GM19438 (cell line): Measurements from ENCODE around the gene WASHC2A.
"Not testable (repeated sequence)": the region's sequence is repeated elsewhere in the genome, so short reads cannot be mapped to it uniquely, and the experiment has no call there.

Experiments
- ATAC-seq: cut with Tn5 transposase; IDR thresholded peaks from one replicate; pipeline ENCODE4 v1.9.1; 2021; ENCODE audit warnings: low read depth; ENCODE audit not compliant: unreplicated experiment

Gene WASHC2A

DNA sequence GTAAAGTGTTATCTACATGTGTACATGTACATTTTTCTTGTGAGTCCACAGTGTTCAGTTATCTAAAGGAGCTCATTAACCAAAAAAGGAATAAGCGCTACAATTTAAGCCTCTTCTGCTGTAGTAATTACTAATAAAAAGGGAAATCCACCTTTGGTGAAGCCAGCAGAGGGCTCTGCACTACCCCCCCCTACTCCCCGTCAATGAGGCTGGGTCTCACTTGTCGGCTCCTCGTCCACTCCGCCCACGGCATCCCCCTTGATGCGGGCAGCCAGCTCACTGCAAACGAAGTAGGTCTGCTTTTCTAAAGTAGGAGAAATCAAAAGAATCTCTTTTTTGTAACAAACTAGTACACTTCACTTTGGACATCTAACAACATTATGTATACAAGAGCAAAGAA lies 4.7 kb upstream of the WASHC2A start:
- ATAC-seq: no peak

GRCh38 chr10:50068352-50068659 lies 552 bp downstream of the WASHC2A start:
- ATAC-seq: not testable (repeated sequence)

DNA sequence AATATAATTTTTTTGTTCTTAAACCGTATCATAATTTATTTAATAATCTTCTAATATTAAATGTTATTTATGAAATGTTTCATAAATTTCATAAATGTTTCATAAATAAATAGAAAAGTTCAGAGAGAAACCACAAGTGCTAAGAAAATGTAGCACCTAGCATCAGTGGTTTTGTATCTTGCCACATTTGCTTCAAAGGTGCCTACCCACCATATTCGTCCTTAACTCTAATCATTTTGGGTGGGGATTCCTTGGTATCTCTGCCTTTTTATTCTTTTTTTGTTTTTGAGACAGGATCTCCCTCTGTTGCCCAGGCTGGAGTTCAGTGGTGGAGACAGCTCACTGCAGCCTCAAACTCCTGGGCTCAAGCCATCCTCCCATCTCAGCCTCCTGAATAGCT lies 7.4 kb downstream of the WASHC2A start:
- not testable (repeated sequence) for ATAC-seq

GRCh38 chr10:50075544-50075943 lies 7.8 kb downstream of the WASHC2A start:
- not testable (repeated sequence) for ATAC-seq

DNA sequence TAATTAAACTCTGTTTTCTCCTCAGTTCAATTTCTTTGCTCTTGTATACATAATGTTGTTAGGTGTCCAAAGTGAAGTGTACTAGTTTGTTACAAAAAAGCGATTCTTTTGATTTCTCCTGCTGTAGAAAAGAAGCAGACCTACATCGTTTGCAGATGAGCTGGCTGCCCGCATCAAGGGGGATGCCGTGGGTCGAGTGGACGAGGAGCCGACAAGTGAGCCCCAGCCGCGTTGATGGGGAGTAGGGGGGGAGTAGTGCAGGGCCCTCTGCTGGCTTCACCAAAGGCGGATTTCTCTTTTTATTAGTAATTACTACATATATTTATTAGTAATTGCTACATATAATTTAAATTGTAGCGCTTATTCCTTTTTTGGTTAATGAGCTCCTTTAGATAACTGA lies 23.6 kb downstream of the WASHC2A start:
- not testable (repeated sequence) for ATAC-seq

GRCh38 chr10:50092928-50093327 lies 25.2 kb downstream of the WASHC2A start:
- not testable (repeated sequence) for ATAC-seq

DNA sequence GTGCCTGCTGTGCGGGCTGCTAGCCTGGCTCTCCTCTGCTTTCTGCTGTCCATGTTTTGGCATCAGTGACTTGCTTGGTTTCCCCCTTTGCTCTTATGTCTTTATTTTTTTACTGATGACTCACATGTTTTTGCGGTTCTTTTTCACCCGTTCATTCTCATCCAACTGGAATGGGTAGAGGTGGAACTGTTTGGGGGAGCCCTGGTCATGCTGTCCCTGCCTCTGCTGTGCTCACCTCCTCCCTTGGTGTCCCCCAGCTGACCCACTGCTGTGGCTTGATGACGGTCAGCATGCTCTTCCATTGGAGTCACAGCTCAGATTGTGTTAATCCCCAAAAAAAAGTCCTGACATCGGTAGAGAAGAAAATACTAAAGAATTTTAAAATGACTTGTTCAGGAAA lies 26.9 kb downstream of the WASHC2A start:
- not testable (repeated sequence) for ATAC-seq

- ATAC-seq: not testable (repeated sequence)
These were observed 27.6 kb downstream of the WASHC2A start for GRCh38 chr10:50095402-50095801.

GRCh38 chr10:50096722-50097121 lies 29.0 kb downstream of the WASHC2A start:
- not testable (repeated sequence) for ATAC-seq

DNA sequence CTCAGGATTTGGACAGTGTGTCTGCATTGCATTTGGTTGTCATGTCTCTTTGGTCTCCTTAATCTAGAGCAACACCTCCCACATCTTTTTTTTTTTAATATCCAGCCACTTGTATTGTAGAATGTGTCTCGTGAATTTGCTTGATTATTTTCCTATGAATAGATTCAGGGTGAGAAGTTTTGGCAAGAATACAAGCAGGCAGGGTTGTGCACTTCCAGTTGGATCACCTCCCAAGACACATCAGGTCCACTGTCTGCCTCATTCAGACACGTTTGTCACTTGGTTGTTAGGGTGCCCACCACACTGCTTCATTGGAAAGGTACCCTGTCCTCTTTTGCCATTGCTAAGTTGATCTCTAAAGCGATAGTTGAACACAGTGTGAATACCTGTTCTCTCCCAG lies 30.9 kb downstream of the WASHC2A start:
- not testable (repeated sequence) for ATAC-seq

DNA sequence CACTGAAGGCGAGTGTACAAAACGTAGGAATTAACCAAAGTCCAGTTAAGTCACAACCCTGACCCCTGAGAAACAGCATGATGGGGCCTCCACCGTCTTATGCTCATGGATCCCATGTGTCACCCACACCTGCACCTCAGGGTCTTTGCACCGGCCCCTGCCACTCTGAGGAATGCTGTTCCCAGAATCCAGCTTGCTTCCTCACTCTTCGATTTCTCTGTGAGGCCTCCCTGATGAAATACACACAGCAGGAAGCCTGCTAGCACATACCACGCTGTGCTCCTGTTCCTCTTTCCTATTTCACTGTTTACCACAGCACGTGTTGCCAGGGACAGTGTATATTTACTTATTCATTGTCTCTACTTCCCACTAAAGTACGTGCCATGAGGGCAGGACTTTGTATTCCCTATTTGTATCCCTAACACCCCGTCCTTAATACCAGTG lies 33.4 kb downstream of the WASHC2A start:
- not testable (repeated sequence) for ATAC-seq

- not testable (repeated sequence) for ATAC-seq
These were observed 34.0 kb downstream of the WASHC2A start for GRCh38 chr10:50101747-50102146.

GRCh38 chr10:50102267-50102666 lies 34.5 kb downstream of the WASHC2A start:
- ATAC-seq: peak; percentile 79

GRCh38 chr10:50108999-50109698 lies 41.4 kb downstream of the WASHC2A start:
- not testable (repeated sequence) for ATAC-seq

GRCh38 chr10:50112419-50113112 lies 44.8 kb downstream of the WASHC2A start:
- not testable (repeated sequence) for ATAC-seq

DNA sequence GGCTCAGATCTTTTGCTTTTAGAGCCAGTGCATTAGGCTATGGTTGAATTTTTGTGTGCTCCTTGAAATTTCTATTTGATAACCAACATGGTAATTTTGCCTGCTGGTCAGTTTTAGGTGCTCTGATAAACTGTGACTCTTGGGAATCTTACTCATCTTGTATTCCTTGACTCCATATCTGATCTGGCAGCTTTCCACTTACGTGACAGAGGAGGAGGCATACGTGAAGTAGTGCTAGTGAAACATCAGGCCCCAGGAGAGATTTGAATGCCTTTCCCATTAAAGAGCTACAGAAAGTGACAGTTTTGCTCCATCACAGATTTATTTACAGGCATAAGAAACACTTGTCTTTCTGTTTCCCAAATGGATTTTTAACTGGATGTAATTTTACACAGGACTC lies 59.0 kb downstream of the WASHC2A start:
- ATAC-seq: not testable (repeated sequence)

GRCh38 chr10:50127770-50128292 lies 60.1 kb downstream of the WASHC2A start:
- ATAC-seq: not testable (repeated sequence)

GRCh38 chr10:50131245-50131965 lies 63.7 kb downstream of the WASHC2A start:
- not testable (repeated sequence) for ATAC-seq

GRCh38 chr10:50132322-50132721 lies 64.6 kb downstream of the WASHC2A start:
- not testable (repeated sequence) for ATAC-seq

DNA sequence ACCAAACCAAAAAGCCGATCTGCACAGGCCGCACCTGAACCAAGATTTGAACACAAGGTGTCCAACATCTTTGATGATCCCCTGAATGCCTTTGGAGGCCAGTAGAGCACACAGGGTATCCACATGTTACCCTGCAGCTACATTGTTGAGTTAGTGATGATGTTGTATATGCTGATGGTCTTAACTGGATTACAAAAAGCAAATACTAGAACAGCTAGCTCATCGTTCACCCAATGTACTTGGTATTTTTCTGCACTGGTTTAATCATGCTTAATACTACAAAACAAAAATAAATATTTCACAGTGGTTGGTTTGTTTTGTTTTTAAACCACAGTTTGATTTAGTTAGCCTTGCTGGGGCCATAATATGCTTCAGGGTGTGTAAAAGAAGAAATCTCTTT lies 65.1 kb downstream of the WASHC2A start:
- not testable (repeated sequence) for ATAC-seq
